SU-DHL-6 (cell line): Measurements from ENCODE around the gene MDN1.

Experiments
- EZH2phosphoT487 ChIP-seq: fragments of 200-600 bp; sonication (generic), shearing (Covaris generic); conservative IDR thresholded peaks from 2 replicates; pipeline ENCODE4 v1.6.1; 2018; ENCODE audit warnings: mild to moderate bottlenecking, antibody characterized with exemption, low read length, moderate library complexity, mixed read lengths
- TF ChIP-seq, protein P1 (sequence below): fragments of 200-600 bp; sonication (generic); IDR thresholded peaks from one replicate; pipeline ENCODE4 v1.5.1; 2017; ENCODE audit warnings: antibody characterized with exemption, mild to moderate bottlenecking, low read length, moderate library complexity; ENCODE audit not compliant: insufficient read depth, poor library complexity, severe bottlenecking

DNA sequence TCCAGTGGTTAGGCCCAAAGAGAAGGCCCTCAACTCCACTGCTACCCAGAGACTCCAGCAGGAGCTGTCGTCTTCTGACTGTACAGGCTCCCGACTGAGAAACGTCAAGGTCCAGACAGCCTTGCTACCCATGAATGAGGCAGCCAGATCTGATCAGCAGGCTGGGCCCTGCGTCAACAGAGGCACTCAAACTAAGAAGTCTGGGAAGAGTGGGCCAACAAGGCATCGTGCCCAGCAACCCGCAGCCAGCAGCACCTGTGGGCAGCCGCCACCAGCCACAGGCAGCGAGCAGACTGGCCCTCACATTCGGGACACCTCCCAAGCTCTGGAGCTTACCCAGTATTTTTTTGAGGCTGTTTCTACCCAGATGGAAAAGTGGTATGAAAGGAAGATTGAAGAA, 189.1 kb downstream of the MDN1 start:
- TF ChIP-seq, protein P1, sequence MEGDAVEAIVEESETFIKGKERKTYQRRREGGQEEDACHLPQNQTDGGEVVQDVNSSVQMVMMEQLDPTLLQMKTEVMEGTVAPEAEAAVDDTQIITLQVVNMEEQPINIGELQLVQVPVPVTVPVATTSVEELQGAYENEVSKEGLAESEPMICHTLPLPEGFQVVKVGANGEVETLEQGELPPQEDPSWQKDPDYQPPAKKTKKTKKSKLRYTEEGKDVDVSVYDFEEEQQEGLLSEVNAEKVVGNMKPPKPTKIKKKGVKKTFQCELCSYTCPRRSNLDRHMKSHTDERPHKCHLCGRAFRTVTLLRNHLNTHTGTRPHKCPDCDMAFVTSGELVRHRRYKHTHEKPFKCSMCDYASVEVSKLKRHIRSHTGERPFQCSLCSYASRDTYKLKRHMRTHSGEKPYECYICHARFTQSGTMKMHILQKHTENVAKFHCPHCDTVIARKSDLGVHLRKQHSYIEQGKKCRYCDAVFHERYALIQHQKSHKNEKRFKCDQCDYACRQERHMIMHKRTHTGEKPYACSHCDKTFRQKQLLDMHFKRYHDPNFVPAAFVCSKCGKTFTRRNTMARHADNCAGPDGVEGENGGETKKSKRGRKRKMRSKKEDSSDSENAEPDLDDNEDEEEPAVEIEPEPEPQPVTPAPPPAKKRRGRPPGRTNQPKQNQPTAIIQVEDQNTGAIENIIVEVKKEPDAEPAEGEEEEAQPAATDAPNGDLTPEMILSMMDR: no peak
- TF ChIP-seq EZH2phosphoT487: no peak
